ENCODE measurements around the gene ALG2.

ALG2 gene

DNA sequence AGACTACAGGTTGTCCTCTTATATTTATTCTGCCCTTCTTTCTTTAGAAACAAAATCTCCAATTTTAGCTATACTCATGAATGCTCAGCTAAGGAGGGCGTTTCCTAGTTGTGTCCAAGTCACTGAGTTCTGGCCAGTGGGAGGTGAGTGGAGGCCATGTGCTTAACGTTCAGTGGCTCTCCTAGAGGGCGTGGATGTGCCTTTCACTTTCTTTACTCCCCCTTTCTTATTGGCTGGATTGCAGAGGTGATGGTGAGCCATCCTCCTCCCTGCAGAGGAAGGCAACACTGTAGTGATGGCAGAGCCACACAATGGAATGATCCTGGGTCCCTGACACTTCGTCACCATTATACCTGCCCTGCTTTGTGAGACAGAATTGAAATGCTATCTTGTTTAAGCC is 54.6 kb downstream of the ALG2 start:
- Histone ChIP-seq H3K27me3 (ENCODE audit: insufficient read depth, low read length) (no peaks in the 10 kb centered on the region; the same call in 1 of the 2 replicates), H3K36me3 (ENCODE audit: insufficient read depth, low read depth, low read length) (no peaks in the 10 kb centered on the region), H3K27ac (ENCODE audit: low read length) (no peak overlapping the region), H3K4me1 (ENCODE audit: insufficient read depth, low read length) (peaks cover 23% of the 10 kb centered on the region), H3K4me3 (ENCODE audit: low read length) (no peak overlapping the region), H3K9me3 (ENCODE audit: insufficient read depth, low read depth, low read length) (no peaks in the 10 kb centered on the region), H3K9ac (ENCODE audit: low read depth, low read length) (no peak overlapping the region)
